Uterus (tissue), 2 donors: Measurements from ENCODE around the gene HEXIM1.

Source experiments
- CTCF ChIP-seq, 4 experiments: fragments of 200-600 bp in 2 of 4; fragments of 450-650 bp in 2 of 4; sonication (generic) in 2 of 4; IDR thresholded peaks; one replicate each; pipeline ENCODE4 v1.5.1; 2016 to 2019; ENCODE audit warnings: antibody characterized with exemption in 4 of 4, mild to moderate bottlenecking in 2 of 4, moderate library complexity in 1 of 4
- POLR2A ChIP-seq, 2 donors: fragments of 450-650 bp; IDR thresholded peaks; one replicate each; pipeline ENCODE4 v1.6.1; 2016; ENCODE audit warnings: antibody characterized with exemption in 2 of 2, mild to moderate bottlenecking in 1 of 2, moderate library complexity in 1 of 2

- TF ChIP-seq CTCF (IDR thresholded peaks at IDR 0.05) (no peak), POLR2A (IDR thresholded peaks at IDR 0.05) (no peak)
Observed at GRCh38 chr17:45145035-45145389, 3.3 kb upstream of the HEXIM1 start.
